ENCODE measurements around the gene DRC1.
"Not testable (repeated sequence)": the region's sequence is repeated elsewhere in the genome, so short reads cannot be mapped to it uniquely, and the experiment has no call there.

DRC1 gene

GRCh38 chr2:26463244-26464192 is 61.8 kb downstream of the DRC1 start:
- no peak for DNase-seq (ENCODE audit: low read depth)

DNA sequence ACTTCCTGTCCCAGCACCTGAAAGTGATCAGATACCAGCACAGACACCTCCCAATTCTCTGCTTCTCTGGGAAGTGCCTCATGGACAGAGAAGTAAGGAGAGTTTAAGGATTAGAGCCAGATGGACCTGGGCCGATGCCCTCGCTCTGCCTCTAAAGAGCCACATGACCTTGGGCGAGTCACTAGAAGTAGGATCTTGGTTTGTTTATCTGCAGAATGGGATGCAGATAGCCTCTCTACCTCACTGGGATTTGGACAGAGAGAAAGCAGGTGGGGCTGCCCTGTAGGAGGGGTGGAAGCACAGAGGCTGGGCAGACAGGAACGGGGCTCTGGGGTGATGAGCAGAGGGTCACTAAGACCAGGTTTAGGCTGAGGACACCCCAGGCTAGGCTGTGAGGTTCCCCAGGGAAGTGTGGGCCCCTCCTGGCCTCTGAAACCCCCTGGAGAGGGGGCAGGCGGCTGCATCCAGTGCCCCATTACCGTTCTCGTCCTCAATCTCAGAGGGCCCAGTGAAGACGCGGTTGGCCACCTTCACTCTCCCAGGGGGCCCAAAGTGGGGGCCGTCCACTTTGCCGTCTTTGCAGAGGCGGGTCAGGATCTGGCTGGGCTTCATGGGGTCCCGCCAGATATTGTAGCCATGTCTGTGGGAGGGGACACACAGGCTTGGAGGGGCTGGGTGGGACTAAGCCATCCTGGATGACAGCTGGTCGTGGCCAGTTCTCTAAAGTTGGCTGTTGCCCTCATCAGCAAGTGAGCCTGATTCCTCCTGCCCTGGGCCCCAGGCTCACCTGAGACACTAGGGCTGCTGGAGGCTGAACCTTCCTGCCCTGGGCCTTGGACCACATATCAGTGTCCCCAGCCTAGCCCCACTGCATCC is 62.9 kb downstream of the DRC1 start:
- DNase-seq (ENCODE audit: low read depth) = no peak

DNA sequence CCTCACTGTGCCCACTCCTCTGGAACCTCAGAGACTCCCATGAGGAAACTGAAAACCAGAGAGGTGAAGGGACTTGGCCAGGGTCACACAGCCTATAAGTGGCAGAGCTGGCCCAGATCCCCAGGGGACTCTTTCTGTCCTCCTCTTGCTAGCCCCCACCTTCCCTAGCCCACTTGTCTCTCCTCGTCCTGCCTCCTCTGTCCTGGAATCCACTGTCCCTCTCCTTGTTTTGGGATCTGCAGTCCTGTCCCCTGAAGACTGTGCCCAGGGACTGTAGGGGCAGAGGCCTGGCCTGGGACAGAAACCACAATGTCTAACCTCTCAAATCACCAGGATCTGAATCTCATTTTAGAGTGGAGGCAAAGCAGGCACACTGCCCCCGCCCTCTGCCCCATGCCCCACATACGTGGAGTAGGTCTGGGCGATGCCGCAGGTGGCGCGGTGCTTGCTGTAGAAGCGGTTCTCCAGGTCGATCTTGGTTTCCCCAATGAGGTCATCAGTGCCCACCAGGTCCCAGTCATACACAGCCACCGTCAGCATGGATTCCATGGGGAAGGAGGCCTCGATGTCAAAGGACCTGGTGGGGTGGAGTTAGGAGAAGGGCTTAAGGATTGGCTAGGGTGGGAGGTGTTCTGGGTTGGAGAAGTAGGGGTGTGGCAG is 63.7 kb downstream of the DRC1 start:
- DNase-seq (ENCODE audit: low read depth) = no peak

GRCh38 chr2:26465981-26466471 is 64.3 kb downstream of the DRC1 start:
- DNase-seq (ENCODE audit: low read depth) = no peak

- DNase-seq (ENCODE audit: low read depth) = no peak
These were observed 65.1 kb downstream of the DRC1 start for GRCh38 chr2:26466662-26467310.

GRCh38 chr2:26468544-26468943 is 66.8 kb downstream of the DRC1 start:
- not testable (repeated sequence) for DNase-seq (ENCODE audit: low read depth)

DNA sequence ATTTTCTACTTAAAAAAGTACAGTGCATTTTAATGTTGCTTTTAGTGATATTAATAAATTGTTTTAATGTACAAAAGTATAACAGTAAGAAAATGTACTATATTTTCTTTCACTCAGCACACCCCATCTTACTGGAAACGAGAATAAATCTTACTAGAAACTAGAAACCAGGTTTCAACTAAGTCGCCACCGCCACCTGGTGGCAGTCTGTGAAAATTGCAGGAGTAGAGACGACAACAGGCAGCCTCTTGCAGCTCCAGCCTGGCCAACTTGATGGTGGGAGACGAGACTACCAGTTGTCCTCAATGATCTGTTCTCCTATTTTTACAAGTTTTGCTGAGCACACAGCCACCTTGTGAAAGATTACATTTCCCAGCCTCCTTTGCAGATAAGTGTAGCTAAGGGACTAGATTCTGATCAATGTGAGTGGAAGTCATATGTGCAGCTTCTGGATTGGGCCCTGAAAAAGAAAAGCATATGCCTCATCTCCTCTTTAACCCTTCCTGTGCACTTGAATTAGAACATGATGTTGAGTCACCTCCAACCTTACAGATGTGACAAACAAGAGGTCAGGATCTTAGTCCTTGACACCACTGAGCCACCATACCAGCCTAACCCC is 67.5 kb downstream of the DRC1 start:
- DNase-seq (ENCODE audit: low read depth) = no peak

- DNase-seq (ENCODE audit: low read depth) = no peak
These were observed 68.2 kb downstream of the DRC1 start for GRCh38 chr2:26469955-26470354.

GRCh38 chr2:26470601-26471260 is 69.0 kb downstream of the DRC1 start:
- DNase-seq (ENCODE audit: low read depth) = no peak

- DNase-seq (ENCODE audit: low read depth) = no peak
These were observed 69.6 kb downstream of the DRC1 start for GRCh38 chr2:26471289-26471688.

- DNase-seq (ENCODE audit: low read depth) = no peak
These were observed 70.3 kb downstream of the DRC1 start for GRCh38 chr2:26471766-26472706.

DNA sequence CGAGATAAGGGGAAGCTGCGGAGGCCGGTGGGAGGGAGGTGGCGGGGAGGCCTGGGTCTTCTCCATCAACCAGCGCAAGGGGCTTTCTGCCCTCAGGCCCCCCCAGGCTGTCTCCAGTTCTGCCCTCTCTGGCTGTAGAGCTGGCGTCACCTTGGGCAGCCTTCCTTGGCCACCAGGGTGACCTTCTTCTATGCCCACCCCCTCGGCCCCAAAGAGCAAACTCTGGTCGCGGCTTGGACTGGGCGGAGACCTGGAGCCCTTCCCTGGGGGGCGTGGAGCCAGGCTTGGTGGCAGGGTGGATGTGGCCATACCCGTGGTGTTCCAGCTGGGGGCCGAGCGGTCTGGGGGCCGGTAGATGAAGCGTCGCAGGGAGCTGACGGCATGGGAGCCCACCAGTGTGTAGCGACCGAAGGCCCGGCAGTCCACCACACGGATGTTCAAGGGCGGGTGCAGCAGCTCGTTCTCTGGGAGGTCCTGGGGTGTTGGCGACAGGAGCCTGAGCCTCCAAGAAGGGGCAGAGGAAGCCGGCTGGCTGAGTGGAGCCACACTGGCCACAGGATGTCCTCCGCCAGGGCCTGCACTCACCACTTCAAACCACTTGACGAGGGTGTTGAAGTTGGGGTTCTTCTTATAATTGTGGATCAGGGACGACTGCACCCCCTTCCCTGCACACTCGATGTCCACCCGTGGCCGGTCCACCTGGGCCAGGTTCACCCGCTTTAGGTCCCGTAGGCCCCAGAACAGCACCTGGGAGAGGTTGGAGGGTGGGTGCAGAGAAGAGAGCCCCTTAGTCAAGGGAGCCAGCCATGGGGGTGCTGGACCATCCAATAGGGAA is 71.3 kb downstream of the DRC1 start:
- DNase-seq (ENCODE audit: low read depth) = no peak

DNA sequence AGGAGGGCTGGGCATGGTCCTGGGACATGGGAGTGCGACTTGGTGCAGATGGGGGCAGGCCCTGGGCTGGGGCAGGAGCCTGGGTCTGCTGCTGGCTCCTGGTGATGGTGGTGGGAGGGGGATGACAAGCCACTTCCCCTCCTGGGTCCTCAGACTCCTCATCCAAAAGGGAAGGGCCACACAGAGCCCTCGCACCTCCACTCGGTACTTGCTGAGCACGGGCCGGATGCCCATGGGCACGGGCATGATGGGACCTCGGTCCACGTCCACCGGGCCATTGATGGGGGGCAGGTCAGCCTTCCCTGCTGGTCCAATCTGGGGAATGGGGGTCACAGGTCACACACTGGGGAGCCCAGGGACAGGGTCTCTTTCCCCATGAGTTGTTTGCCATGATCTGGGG is 72.1 kb downstream of the DRC1 start:
- no peak for DNase-seq (ENCODE audit: low read depth)

GRCh38 chr2:26474261-26474785 is 72.6 kb downstream of the DRC1 start:
- no peak for DNase-seq (ENCODE audit: low read depth)

DNA sequence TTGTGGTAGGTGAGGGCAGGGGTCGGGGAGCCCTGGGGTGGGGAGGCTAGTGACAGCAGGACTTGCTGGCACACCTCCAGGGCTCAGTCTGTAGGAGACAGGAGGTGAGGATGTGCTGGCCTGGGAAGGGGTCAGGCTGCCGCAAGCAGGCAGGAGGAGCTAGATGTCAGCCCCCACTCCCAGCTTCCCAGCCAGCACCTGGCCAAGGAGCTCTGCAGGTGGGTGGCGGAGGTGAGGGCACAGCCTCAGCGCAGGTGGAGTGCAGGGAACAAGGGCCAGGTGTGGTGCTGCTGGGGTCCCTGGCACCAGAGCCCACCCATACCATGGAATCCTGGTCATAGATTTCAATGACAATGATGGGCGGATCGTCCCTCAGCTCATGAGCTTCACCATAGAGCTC is 73.3 kb downstream of the DRC1 start:
- DNase-seq (ENCODE audit: low read depth) = no peak

DNA sequence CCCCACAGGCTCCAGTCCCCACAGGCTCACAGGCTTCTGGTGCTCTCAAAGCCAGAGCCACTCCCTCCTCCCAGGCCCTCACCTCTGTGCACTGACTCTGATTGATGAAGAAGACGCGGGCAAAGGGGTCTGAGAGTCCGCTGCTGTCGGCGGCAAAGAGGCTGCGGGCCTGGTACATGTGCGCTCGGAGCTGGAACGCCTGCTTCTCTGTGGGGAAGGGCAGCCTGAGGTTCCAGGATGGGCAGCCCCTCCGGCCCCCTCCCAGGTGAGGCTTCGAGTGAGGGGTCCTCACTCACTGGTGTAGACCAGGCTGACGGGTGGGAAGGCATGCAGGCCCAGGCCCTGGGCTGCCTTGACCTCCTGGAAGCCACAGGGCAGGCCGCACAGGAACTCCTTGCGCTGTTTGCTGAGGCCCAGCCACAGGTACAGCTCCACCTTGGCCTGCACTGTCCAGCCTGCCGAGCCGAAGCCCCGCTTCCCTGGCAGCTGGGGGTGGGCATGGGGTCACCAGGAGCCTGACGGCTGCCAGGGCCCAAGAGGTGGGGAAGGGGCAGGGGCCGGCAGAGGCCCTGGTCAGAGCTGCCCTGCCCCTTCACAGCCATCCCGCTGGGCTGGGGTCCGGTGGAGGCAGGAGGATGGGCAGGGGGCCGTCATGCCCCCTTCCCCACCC is 74.2 kb downstream of the DRC1 start:
- DNase-seq (ENCODE audit: low read depth) = no peak

DNA sequence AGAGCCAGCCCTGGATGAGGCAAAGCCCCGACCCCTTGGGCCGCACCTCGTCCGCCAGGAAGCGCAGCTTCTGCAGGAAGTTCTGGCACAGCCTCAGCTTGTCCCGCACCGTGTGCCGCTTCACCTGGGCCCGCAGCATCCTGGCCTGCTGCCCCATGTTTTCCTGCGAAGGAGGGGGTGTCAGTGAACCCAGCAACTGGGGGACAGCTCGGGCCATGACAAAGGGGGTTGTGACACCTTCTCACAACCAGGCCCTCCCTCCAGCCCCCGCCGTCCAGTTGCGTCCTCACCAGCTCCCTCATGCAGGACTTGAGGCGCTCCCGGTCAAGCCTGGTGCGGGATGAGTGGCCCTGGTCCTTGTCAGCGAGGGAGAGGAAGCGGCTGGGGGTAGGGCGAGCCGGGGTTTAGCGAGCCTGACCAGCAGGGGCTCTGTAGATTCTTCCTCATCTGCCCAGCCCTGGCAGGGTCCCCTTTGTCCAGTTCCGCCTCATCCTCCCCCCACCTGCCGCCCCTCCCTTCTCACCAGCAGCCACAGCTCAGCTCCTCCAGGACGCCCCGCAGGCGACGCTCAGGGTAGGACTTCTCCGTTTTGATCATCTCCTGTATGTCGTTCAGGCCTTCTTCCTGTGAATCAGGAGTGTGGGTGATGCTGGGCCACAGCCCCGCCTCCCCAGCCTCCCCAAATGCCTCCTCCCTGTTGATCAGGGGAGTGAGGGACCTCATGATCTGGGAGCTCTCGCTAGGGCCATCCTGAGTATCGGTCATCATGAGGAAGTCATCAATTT is 75.6 kb downstream of the DRC1 start:
- DNase-seq (ENCODE audit: low read depth) = no peak

Data from activated gamma-delta T cell treated with anti-CD3 and anti-CD28 coated beads, Interleukin-2, amount 50 U/mL, for 16 hours (primary cell).